Panc1 (cell line): ENCODE results near the gene POLR3A. TPM values are rescaled to one million over a fixed set of nuclear protein-coding genes. Genes with fewer than 3 reads are reported as not detected.
"Not testable (repeated sequence)": the region's sequence is repeated elsewhere in the genome, so short reads cannot be mapped to it uniquely, and the experiment has no call there.

Experiments used
- ATAC-seq: fragments of 200-7000 bp; cut with Tn5 transposase; 2 replicates; pipeline ENCODE4 v1.9.1; 2020; ENCODE audit warnings: mild to moderate bottlenecking, moderate library complexity
- BruUV-seq: library from RNA; stranded (reverse); fragments of 400-500 nt; replicated peaks from 2 replicates; lab custom pipeline; 2021; lab: Mats Ljungman, UMichigan
- CTCF ChIA-PET: fragments of 300-600 bp; sonication (Branson Sonifier 250); formaldehyde crosslinking; loops from one replicate; lab custom pipeline; 2022; ENCODE audit warnings: antibody characterized with exemption; lab: Charles Lee
- POLR2A ChIA-PET: fragments of 300-600 bp; sonication (Branson Sonifier 250); formaldehyde crosslinking; loops from one replicate; lab custom pipeline; 2022; ENCODE audit warnings: antibody characterized with exemption; lab: Charles Lee
- DNase-seq: peaks from one replicate; pipeline ENCODE4 v3.0.0-alpha.2; 2010; ENCODE audit warnings: low read depth, low spot score
- H3K27ac ChIP-seq: 2 replicates; pipeline ENCODE4 v1.5.1; 2011; ENCODE audit warnings: mild to moderate bottlenecking, low read length, inconsistent platforms
- H3K27me3 ChIP-seq: fragments of 200-500 bp; sonication (Bioruptor generic); 2 replicates; pipeline ENCODE4 v1.6.0; 2014; ENCODE audit warnings: low read length, inconsistent platforms; ENCODE audit not compliant: control insufficient read depth, insufficient read depth
- H3K36me3 ChIP-seq: fragments of 200-500 bp; sonication (Bioruptor generic); 2 replicates; pipeline ENCODE4 v1.5.1; 2014; ENCODE audit warnings: inconsistent platforms, mild to moderate bottlenecking, low read length, moderate library complexity; ENCODE audit not compliant: control insufficient read depth, insufficient read depth
- H3K4me1 ChIP-seq: 2 replicates; pipeline ENCODE4 v1.5.1; 2011; ENCODE audit warnings: inconsistent platforms, mild to moderate bottlenecking, low read length, moderate library complexity; ENCODE audit not compliant: control insufficient read depth, insufficient read depth
- H3K4me3 ChIP-seq, 2 experiments: 2 replicates each; pipeline ENCODE4 v1.5.1; 2011 to 2012; ENCODE audit warnings: low read depth in 2 of 2, low read length in 2 of 2, mild to moderate bottlenecking in 2 of 2, inconsistent platforms in 1 of 2, moderate library complexity in 1 of 2
- H3K9me3 ChIP-seq: fragments of 200-500 bp; sonication (Bioruptor generic); 2 replicates; pipeline ENCODE4 v1.5.1; 2014; ENCODE audit warnings: low read depth, mild to moderate bottlenecking, inconsistent platforms, low read length, moderate library complexity; ENCODE audit not compliant: control insufficient read depth, insufficient read depth
- CTCF ChIP-seq: fragments of 450-650 bp; IDR thresholded peaks from 2 replicates; pipeline ENCODE4 v1.5.1; 2017; ENCODE audit warnings: mild to moderate bottlenecking
- POLR2AphosphoS5 ChIP-seq: IDR thresholded peaks from 2 replicates; pipeline ENCODE4 v1.6.1; 2012; ENCODE audit warnings: mild to moderate bottlenecking, low read depth, low read length, moderate library complexity
- REST ChIP-seq, 2 experiments: IDR thresholded peaks; 2 replicates each; pipeline ENCODE4 v1.6.1; 2011 to 2012; ENCODE audit warnings: low read depth in 2 of 2, control low read depth in 1 of 2, low read length in 1 of 2, mild to moderate bottlenecking in 1 of 2, moderate library complexity in 1 of 2; ENCODE audit not compliant: insufficient read depth in 1 of 2
- SIN3A ChIP-seq: IDR thresholded peaks from 2 replicates; pipeline ENCODE4 v1.6.1; 2012; ENCODE audit warnings: low read depth, mild to moderate bottlenecking, low read length, moderate library complexity, borderline replicate concordance; ENCODE audit not compliant: insufficient read depth
- TCF7L2 ChIP-seq: IDR thresholded peaks from 2 replicates; pipeline ENCODE4 v1.6.1; 2011; ENCODE audit warnings: mild to moderate bottlenecking, low read depth, low read length, inconsistent platforms
- in situ Hi-C: cut with HindIII; loops from 2 replicates; pipeline ENCODE4 v1.10.0; 2016; ENCODE audit warnings: low sequenced_read_pairs, low pct_unique_long_range_greater_than_20kb
- intact Hi-C: fragments of 100-400 bp; cut with micrococcal nuclease; formaldehyde crosslinking; loops from one replicate; pipeline ENCODE4 v1.10.0; 2022; ENCODE audit not compliant: unreplicated experiment
- total RNA-seq: library from RNA; stranded (reverse); gene quantifications from one replicate; pipeline ENCODE4 v1.2.1, GENCODE V29; 2021; ENCODE audit not compliant: unreplicated experiment

POLR3A gene
- total RNA-seq, 1 experiment from 2014 or later = 26.3 TPM

GRCh38 chr10:78070726-78071125 lies 41.4 kb upstream of the POLR3A start:
- TF ChIP-seq SIN3A (no peak), REST (IDR thresholded peaks at IDR 0.05; ENCODE audit: insufficient read depth in 1 of 2, low read depth in 2 of 2, low read length in 1 of 2) (no peak), TCF7L2 (no peak)
- POLR2A ChIA-PET = interaction anchor here (0.7 kb wide), 1 partner anchor 111 kb away, joined by 4 read pairs; no protein-coding TSS in a partner anchor
- CTCF ChIA-PET = no interaction called here
- no peaks in the 10 kb centered on the region for H3K9me3 ChIP-seq
- in situ Hi-C loops = no loop called here
- no peak overlapping the region for H3K4me3 ChIP-seq
- no peaks in the 10 kb centered on the region for H3K4me1 ChIP-seq
- DNase-seq (no peak), ATAC-seq (no peak)
- no peaks in the 10 kb centered on the region for H3K27me3 ChIP-seq
- no TSS peak for BruUV-seq
- no peaks in the 10 kb centered on the region for H3K36me3 ChIP-seq
- H3K27ac ChIP-seq = no peak overlapping the region
- intact Hi-C loops = no loop called here

GRCh38 chr10:78070064-78070463 lies 40.7 kb upstream of the POLR3A start:
- H3K27ac ChIP-seq, ATAC-seq, DNase-seq, CTCF ChIA-PET, POLR2A ChIA-PET, H3K27me3 ChIP-seq, H3K9me3 ChIP-seq, BruUV-seq, H3K36me3 ChIP-seq, in situ Hi-C loops, H3K4me3 ChIP-seq, intact Hi-C loops, H3K4me1 ChIP-seq: not testable (repeated sequence)

GRCh38 chr10:78069151-78069550 lies 39.8 kb upstream of the POLR3A start:
- Histone ChIP-seq H3K27me3 (no peaks in the 10 kb centered on the region), H3K4me1 (no peaks in the 10 kb centered on the region), H3K9me3 (no peaks in the 10 kb centered on the region), H3K27ac (no peak overlapping the region), H3K4me3 (no peak overlapping the region), H3K36me3 (no peaks in the 10 kb centered on the region)
- TF ChIP-seq TCF7L2 (no peak), POLR2AphosphoS5 (no peak), REST (IDR thresholded peaks at IDR 0.05; ENCODE audit: insufficient read depth in 1 of 2, low read depth in 2 of 2, low read length in 1 of 2) (no peak), CTCF (no peak), SIN3A (no peak)
- BruUV-seq = no TSS peak
- ATAC-seq = no peak
- no peak for DNase-seq
- ChIA-PET POLR2A (no interaction called here), CTCF (no interaction called here)
- in situ Hi-C loops (no loop called here), intact Hi-C loops (no loop called here)
